ENCODE data around the gene FRMD4A. TPM values are rescaled to one million over a fixed set of nuclear protein-coding genes. Genes with fewer than 3 reads are reported as not detected.

The FRMD4A gene
- total and polyA plus RNA-seq, 2 experiments from 2014 or later = 5.4 to 10.3 TPM

DNA sequence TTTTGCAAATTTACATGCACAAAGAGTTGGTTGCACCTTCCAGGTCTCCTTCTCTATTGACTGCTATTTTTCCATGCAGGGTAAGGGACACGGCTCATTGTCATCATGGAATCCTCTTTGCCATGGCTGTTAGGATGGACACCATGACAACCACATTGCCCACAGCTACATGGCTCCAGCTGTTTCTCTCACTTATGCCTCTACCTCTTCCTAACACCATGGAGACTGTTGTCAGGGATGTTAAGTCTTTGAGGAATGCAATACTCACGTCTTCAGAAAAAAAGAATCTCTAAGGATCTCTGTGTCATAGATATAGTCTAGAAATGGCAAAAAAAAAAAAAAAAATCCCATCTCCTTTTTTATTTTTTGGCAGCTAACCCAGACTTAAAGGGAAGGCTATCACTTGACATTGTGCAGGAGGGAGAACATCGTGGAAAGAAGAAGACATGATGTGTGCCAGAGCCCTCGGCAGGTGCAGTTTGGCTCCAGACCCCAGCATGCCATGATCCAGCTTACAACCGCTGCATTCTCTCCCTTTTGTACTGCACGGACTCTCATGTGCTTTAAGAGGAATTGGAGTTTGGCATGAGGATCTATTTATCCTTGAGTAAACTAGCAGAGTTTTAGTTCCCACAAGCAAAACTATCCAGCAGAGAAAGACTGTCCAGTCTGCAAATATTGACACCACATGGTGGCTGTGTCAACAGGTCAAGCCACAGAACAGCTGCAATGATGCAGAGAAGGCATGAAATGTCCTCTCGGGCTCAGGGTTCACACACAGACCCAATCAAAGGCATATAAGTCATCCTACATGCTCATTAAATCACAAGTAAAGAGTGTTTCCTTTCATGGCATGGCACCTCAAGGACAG is 70.8 kb downstream of the FRMD4A start:
- no peak overlapping the region for H3K27ac ChIP-seq
- 46% methylated on average over 7 of the region's 7 CpGs for WGBS (ENCODE audit: low lambda C conversion rate, missing lambda C conversion rate)
- H3K4me3 ChIP-seq = no peak overlapping the region
- no peaks in the 10 kb centered on the region for H3K27me3 ChIP-seq
- H3K9me3 ChIP-seq (ENCODE audit: low read depth) = no peaks in the 10 kb centered on the region
- no peaks in the 10 kb centered on the region for H3K9me2 ChIP-seq (replicated peaks; ENCODE audit: insufficient read depth)
- TF ChIP-seq CTCF (IDR thresholded peaks at IDR 0.05; ENCODE audit: poor library complexity) (no peak), EZH2 (IDR thresholded peaks at IDR 0.05; ENCODE audit: borderline replicate concordance) (no peak), EZH2phosphoT487 (IDR thresholded peaks at IDR 0.05; ENCODE audit: low read depth, severe bottlenecking, unreplicated experiment) (no peak)
- peak; percentile 10 for DNase-seq (ENCODE audit: low spot score)
- H3K36me3 ChIP-seq (replicated peaks; ENCODE audit: insufficient read depth, low read depth) = no peaks in the 10 kb centered on the region
- no peaks in the 10 kb centered on the region for H4K20me1 ChIP-seq (ENCODE audit: insufficient read depth, poor library complexity, severe bottlenecking)
- no peak overlapping the region for H3K4me2 ChIP-seq
- H3K4me1 ChIP-seq (ENCODE audit: insufficient read depth) = no peaks in the 10 kb centered on the region
- no peaks in the 10 kb centered on the region for H3K79me2 ChIP-seq
- H2AFZ ChIP-seq = no peak overlapping the region

- Histone ChIP-seq H4K20me1 (ENCODE audit: insufficient read depth, poor library complexity, severe bottlenecking) (no peaks in the 10 kb centered on the region), H3K36me3 (replicated peaks; ENCODE audit: insufficient read depth, low read depth) (no peaks in the 10 kb centered on the region), H3K9me2 (replicated peaks; ENCODE audit: insufficient read depth) (no peaks in the 10 kb centered on the region), H3K4me2 (no peak overlapping the region), H3K4me3 (no peak overlapping the region), H3K27ac (no peak overlapping the region), H2AFZ (no peak overlapping the region), H3K9me3 (ENCODE audit: low read depth) (no peaks in the 10 kb centered on the region), H3K4me1 (ENCODE audit: insufficient read depth) (no peaks in the 10 kb centered on the region), H3K27me3 (no peaks in the 10 kb centered on the region), H3K79me2 (no peaks in the 10 kb centered on the region)
- no peak for TF ChIP-seq EZH2 (IDR thresholded peaks at IDR 0.05; ENCODE audit: borderline replicate concordance)
- TF ChIP-seq EZH2phosphoT487 (IDR thresholded peaks at IDR 0.05; ENCODE audit: low read depth, severe bottlenecking, unreplicated experiment) = no peak
- 76% methylated on average over 2 of the region's 2 CpGs for WGBS (ENCODE audit: low lambda C conversion rate, missing lambda C conversion rate)
- no peak for DNase-seq (ENCODE audit: low spot score)
These were observed 76.4 kb downstream of the FRMD4A start for GRCh38 chr10:14254368-14254767.

GRCh38 chr10:14253711-14254110 is 77.0 kb downstream of the FRMD4A start:
- Histone ChIP-seq H3K9me2 (replicated peaks; ENCODE audit: insufficient read depth) (no peaks in the 10 kb centered on the region), H3K9me3 (ENCODE audit: low read depth) (no peaks in the 10 kb centered on the region), H2AFZ (no peak overlapping the region), H3K36me3 (replicated peaks; ENCODE audit: insufficient read depth, low read depth) (no peaks in the 10 kb centered on the region), H3K27me3 (no peaks in the 10 kb centered on the region), H3K4me2 (no peak overlapping the region), H3K27ac (no peak overlapping the region), H3K79me2 (no peaks in the 10 kb centered on the region), H3K4me3 (no peak overlapping the region), H3K4me1 (ENCODE audit: insufficient read depth) (no peaks in the 10 kb centered on the region), H4K20me1 (ENCODE audit: insufficient read depth, poor library complexity, severe bottlenecking) (no peaks in the 10 kb centered on the region)
- no peak for DNase-seq (ENCODE audit: low spot score)
- TF ChIP-seq EZH2phosphoT487 (IDR thresholded peaks at IDR 0.05; ENCODE audit: low read depth, severe bottlenecking, unreplicated experiment) (no peak), CTCF (IDR thresholded peaks at IDR 0.05; ENCODE audit: poor library complexity) (no peak), EZH2 (IDR thresholded peaks at IDR 0.05; ENCODE audit: borderline replicate concordance) (no peak)
- 90% methylated on average over 5 of the region's 5 CpGs for WGBS (ENCODE audit: low lambda C conversion rate, missing lambda C conversion rate)

DNA sequence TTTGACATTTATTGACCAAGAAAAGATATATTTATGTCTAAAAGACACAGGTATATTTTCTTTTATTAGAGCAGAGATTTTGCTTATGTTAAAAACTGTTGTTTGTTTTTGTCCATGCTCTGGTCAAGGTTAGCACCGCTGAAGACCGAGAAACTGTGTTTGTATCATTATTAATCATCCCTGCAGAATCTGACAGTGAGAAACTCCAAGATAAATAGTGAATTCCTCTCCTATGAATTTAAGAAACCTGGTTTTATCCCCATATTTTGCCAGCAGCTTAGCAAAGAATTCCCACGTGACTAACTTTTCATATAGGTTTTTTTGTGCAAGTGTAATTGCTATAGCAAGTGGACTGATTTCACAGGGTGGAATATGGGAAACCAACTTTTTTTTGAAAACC is 77.6 kb downstream of the FRMD4A start:
- Histone ChIP-seq H4K20me1 (ENCODE audit: insufficient read depth, poor library complexity, severe bottlenecking) (no peaks in the 10 kb centered on the region), H3K27me3 (no peaks in the 10 kb centered on the region), H3K4me1 (ENCODE audit: insufficient read depth) (no peaks in the 10 kb centered on the region), H3K4me3 (no peak overlapping the region), H3K36me3 (replicated peaks; ENCODE audit: insufficient read depth, low read depth) (no peaks in the 10 kb centered on the region), H3K79me2 (no peaks in the 10 kb centered on the region), H3K9me2 (replicated peaks; ENCODE audit: insufficient read depth) (no peaks in the 10 kb centered on the region), H3K27ac (no peak overlapping the region), H3K9me3 (ENCODE audit: low read depth) (no peaks in the 10 kb centered on the region), H2AFZ (no peak overlapping the region), H3K4me2 (no peak overlapping the region)
- DNase-seq (ENCODE audit: low spot score) = no peak
- WGBS (ENCODE audit: low lambda C conversion rate, missing lambda C conversion rate) = 86% methylated on average over 3 of the region's 3 CpGs
- no peak for TF ChIP-seq EZH2 (IDR thresholded peaks at IDR 0.05; ENCODE audit: borderline replicate concordance)
- TF ChIP-seq EZH2phosphoT487 (IDR thresholded peaks at IDR 0.05; ENCODE audit: low read depth, severe bottlenecking, unreplicated experiment) = no peak
- TF ChIP-seq CTCF (IDR thresholded peaks at IDR 0.05; ENCODE audit: poor library complexity) = no peak

Data from hepatocyte (in vitro differentiated cells).